Neural crest cell (in vitro differentiated cells): ENCODE measurements around the gene TSPAN18. TPM values are rescaled to one million over a fixed set of nuclear protein-coding genes. Genes with fewer than 3 reads are reported as not detected.

ENCODE experiments used
- DNase-seq: peaks from one replicate; pipeline ENCODE4 v3.0.0; 2021; ENCODE audit warnings: low read depth, mixed read lengths, low spot score
- H3K27ac Mint-ChIP-seq: one replicate; pipeline ENCODE4 v1.8.0; 2021; ENCODE audit warnings: mild to moderate bottlenecking, mixed read lengths; ENCODE audit not compliant: unreplicated experiment
- H3K27me3 Mint-ChIP-seq: 2 replicates; pipeline ENCODE4 v1.8.0; 2021; ENCODE audit warnings: low read depth, mild to moderate bottlenecking, mixed read lengths
- H3K36me3 Mint-ChIP-seq: 2 replicates; pipeline ENCODE4 v1.8.0; 2021; ENCODE audit warnings: low read depth, mild to moderate bottlenecking, mixed read lengths
- H3K4me1 Mint-ChIP-seq: 2 replicates; pipeline ENCODE4 v1.8.0; 2021; ENCODE audit warnings: mixed read lengths
- H3K4me3 Mint-ChIP-seq: one replicate; pipeline ENCODE4 v1.8.0; 2021; ENCODE audit warnings: mild to moderate bottlenecking, mixed read lengths
- H3K9me3 Mint-ChIP-seq: 2 replicates; pipeline ENCODE4 v1.8.0; 2021; ENCODE audit warnings: mixed read lengths
- total RNA-seq: library from RNA; stranded (reverse); gene quantifications from 2 replicates; pipeline ENCODE4 v1.2.1, GENCODE V29; 2021
- TF ChIP-seq, protein P1 (sequence below): fragments of 200-600 bp; sonication (generic); conservative IDR thresholded peaks from 2 replicates; pipeline ENCODE4 v1.5.0; 2021; ENCODE audit warnings: antibody characterized with exemption, mild to moderate bottlenecking

The TSPAN18 gene
- total RNA-seq, 1 donor from 2014 or later: 125 TPM

DNA sequence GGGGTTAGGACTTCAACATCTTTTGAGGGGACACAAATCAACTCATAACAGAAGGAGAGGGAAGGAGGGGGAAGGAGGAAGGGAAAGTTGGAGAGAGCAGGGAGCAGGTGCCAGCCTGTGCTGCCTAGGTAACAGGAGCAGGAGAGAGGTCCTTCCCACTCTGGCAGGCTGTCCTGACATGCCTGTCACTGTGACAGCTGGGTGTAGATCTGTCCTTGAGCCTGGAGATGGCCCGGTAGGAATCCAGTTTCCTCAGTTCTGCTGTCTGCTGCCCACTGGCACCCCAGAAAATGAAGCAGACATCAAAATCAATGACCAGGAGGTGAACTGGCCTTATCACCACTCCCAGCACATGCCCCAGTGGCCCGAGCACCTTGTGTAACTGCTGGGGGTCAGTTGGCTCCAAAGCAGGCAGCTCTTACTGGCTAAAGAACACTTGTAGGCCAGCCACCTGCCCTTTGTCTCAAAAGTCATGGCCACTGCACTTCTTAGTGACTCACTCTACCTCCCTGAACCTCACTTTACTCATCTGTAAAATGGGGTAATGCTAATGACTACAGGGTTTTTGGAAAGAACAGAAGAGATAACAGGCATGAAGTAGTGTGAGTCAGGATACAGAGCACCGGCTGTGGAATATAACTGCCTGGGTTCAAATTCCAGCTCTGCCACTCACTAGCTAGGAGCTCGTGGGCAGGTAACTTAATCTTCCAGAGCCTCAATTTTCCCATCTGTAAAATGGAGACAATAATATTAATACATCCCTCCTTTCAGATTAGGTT is 8.0 kb upstream of the TSPAN18 start:
- no peak overlapping the region for H3K27ac Mint-ChIP-seq
- TF ChIP-seq, protein P1, sequence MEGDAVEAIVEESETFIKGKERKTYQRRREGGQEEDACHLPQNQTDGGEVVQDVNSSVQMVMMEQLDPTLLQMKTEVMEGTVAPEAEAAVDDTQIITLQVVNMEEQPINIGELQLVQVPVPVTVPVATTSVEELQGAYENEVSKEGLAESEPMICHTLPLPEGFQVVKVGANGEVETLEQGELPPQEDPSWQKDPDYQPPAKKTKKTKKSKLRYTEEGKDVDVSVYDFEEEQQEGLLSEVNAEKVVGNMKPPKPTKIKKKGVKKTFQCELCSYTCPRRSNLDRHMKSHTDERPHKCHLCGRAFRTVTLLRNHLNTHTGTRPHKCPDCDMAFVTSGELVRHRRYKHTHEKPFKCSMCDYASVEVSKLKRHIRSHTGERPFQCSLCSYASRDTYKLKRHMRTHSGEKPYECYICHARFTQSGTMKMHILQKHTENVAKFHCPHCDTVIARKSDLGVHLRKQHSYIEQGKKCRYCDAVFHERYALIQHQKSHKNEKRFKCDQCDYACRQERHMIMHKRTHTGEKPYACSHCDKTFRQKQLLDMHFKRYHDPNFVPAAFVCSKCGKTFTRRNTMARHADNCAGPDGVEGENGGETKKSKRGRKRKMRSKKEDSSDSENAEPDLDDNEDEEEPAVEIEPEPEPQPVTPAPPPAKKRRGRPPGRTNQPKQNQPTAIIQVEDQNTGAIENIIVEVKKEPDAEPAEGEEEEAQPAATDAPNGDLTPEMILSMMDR: no peak
- peaks cover 28% of the 10 kb centered on the region for H3K4me1 Mint-ChIP-seq
- no peak for DNase-seq
- H3K36me3 Mint-ChIP-seq: no peaks in the 10 kb centered on the region
- no peaks in the 10 kb centered on the region for H3K9me3 Mint-ChIP-seq
- H3K27me3 Mint-ChIP-seq: no peaks in the 10 kb centered on the region
- no peak overlapping the region for H3K4me3 Mint-ChIP-seq

DNA sequence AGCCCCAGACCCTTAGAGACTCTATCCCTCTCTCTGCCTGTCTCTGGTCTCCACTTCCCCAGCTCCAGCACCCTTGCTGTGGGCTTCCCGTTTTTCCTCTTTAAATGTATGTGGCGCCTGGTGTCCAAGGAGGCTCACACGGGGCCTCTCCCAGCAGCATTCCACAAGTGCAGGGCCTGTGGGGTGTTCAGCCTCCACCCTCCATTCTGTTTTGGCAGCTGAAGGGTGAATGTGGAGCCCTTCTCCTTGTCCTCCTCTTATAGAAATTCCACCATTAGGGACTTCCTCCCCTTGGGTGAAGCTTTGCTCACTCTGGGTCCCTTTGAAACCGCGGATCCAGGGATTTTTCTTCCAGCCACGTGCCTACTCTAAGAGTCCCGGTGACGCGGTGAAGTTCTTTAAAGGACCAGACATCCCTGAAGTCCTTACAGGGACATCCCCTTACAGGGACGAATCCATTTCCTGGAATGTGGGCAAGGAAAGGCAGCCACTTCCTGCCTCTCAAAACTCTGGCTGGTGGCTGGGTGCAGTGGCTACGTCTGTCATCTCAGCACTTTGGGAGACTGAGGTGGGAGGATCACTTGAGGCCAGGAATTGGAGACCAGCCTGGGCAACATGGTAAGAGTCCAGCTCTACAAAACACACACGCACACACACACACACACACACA is 1.6 kb upstream of the TSPAN18 start:
- TF ChIP-seq, protein P1: no peak
- Mint-ChIP-seq H3K4me1 (peaks cover 58% of the 10 kb centered on the region), H3K4me3 (peak overlapping the region; percentile 86)

DNA sequence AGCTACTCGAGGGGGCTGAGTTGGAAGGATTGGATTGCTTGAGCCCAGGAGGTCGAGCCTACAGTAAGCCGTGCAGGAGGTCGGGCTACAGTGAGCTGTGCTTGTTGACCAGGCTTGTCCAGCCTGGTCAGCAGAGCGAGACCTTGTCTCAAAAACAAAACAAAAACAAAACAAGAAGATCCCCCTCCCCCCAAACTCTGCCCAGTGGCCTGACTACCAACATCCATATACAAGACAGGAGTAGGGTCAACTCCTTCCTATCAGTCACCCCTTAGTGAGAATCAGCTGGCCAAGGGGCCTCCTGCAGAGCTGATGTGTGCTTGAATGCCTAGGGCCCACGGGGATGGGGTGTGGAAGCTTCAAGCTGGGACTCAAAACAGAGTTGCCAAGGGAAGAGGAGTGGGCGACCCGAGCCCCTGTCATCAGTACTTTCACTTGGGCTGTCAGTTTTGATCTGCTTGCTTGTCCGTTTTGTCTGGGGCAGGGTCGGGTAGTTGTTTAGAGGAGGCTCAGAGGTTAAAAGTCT is 942 bp upstream of the TSPAN18 start:
- H3K27ac Mint-ChIP-seq: peak overlapping the region; percentile 32
- TF ChIP-seq, protein P1: no peak
- H3K4me3 Mint-ChIP-seq: peak overlapping the region; percentile 86
- DNase-seq: peak; percentile 28
- no peaks in the 10 kb centered on the region for H3K27me3 Mint-ChIP-seq
- no peaks in the 10 kb centered on the region for H3K9me3 Mint-ChIP-seq
- H3K4me1 Mint-ChIP-seq: peaks cover 62% of the 10 kb centered on the region
- no peaks in the 10 kb centered on the region for H3K36me3 Mint-ChIP-seq

More for the DNA sequence above, 1.6 kb upstream of the TSPAN18 start:
- Mint-ChIP-seq H3K27me3 (no peaks in the 10 kb centered on the region), H3K36me3 (no peaks in the 10 kb centered on the region), H3K9me3 (no peaks in the 10 kb centered on the region), H3K27ac (peak overlapping the region; percentile 32)
- no peak for DNase-seq

DNA sequence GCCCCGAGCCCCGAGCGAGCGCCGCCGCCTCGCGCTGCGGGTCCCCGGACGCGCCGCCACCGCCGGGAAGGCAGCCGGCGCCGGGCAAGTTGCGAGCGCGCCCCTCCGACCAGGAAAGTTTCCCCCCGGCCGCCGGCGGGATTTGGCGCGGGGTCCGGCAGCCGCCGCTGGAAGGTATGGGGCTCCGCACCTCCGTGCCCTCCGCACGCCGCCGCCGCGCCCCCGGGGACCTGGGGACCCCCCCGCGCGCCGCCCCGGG is 281 bp downstream of the TSPAN18 start:
- TF ChIP-seq, protein P1: no peak
- peaks cover 62% of the 10 kb centered on the region for H3K4me1 Mint-ChIP-seq
- H3K27ac Mint-ChIP-seq: no peak overlapping the region
- H3K9me3 Mint-ChIP-seq: no peaks in the 10 kb centered on the region
- DNase-seq: no peak
- no peaks in the 10 kb centered on the region for H3K27me3 Mint-ChIP-seq
- H3K4me3 Mint-ChIP-seq: no peak overlapping the region
- H3K36me3 Mint-ChIP-seq: no peaks in the 10 kb centered on the region

DNA sequence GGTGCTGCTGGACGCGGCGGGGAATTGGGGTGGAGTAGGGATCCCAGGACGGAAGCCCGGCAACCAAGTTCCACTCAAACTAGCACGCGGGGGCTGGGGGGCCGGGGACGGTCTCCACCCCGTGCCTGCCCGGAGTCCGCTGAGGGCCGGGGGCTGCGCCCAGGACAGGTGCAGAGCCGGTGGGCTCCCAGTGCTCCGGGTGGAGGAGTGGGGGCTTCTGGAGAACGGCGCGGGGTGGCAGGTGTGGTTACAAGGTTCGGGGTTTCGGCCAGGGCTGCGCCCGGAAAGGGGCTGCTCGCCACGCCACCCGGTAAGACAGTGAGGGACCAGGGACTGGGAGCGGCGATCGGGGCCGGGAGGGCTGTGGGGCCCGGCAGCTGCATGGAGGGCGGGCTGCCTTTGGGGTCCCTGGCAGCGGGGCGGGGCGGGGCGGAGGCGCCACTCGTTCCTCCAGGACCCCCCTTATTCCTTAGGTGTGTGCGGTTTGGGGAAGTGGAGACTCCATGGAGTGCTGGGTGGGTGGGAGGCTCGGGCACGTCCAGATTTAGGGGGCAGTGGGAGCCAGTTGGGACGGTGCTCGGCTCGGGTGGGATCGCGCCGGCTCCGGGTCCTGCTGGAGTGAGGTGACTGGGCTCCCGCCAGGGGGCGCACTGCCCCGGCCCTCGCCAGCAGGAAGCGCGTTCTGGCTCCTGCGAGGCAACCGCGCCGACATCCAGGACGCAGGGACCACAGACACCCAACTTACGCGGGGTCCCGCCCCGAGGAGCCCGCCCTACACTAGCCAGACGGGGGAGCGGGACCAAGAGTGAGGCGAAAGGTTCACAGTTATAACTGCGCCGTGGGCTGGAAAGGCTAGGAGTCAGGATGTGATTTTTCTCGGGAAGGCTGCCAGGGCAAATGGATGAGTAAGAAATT is 868 bp downstream of the TSPAN18 start:
- TF ChIP-seq, protein P1: peak; percentile 96
- no peaks in the 10 kb centered on the region for H3K27me3 Mint-ChIP-seq
- H3K9me3 Mint-ChIP-seq: no peaks in the 10 kb centered on the region
- DNase-seq: peak; percentile 82
- peaks cover 67% of the 10 kb centered on the region for H3K4me1 Mint-ChIP-seq
- no peaks in the 10 kb centered on the region for H3K36me3 Mint-ChIP-seq
- peak overlapping the region; percentile 86 for H3K4me3 Mint-ChIP-seq
- H3K27ac Mint-ChIP-seq: peak overlapping the region; percentile 83
